ENCODE data around the gene KIAA0513.

GRCh38 chr16:85049706-85050305 is 22.2 kb downstream of the KIAA0513 start:
- TF ChIP-seq CTCF (IDR thresholded peaks at IDR 0.05) (no peak), POLR2A (IDR thresholded peaks at IDR 0.05) (no peak)

Data from body of pancreas (tissue), 4 donors.